ENCODE measurements around the gene C11orf87.

- TF ChIP-seq RFX5 (IDR thresholded peaks at IDR 0.05; ENCODE audit: low read length) (no peak), RCOR1 (IDR thresholded peaks at IDR 0.05; ENCODE audit: low read length) (no peak), PBX3 (IDR thresholded peaks at IDR 0.05) (no peak), FOXM1 (IDR thresholded peaks at IDR 0.05; ENCODE audit: low read depth) (no peak), GABPA (IDR thresholded peaks at IDR 0.05; ENCODE audit: low read depth) (no peak), CTCF (IDR thresholded peaks at IDR 0.05) (no peak), POLR2AphosphoS5 (IDR thresholded peaks at IDR 0.05; ENCODE audit: low read depth, low read length) (no peak), TAF1 (IDR thresholded peaks at IDR 0.05; ENCODE audit: borderline replicate concordance, low read depth, low read length) (no peak)
Measured at GRCh38 chr11:109405671-109406070, 16.3 kb upstream of the C11orf87 start.
